CD4-positive, alpha-beta T cell treated with Interleukin-15 for 4 hours (primary cell): Measurements from ENCODE around the gene FOXD4L1.
"Not testable (repeated sequence)": the region's sequence is repeated elsewhere in the genome, so short reads cannot be mapped to it uniquely, and the experiment has no call there.

Experiments
- DNase-seq: peaks from one replicate; pipeline ENCODE4 v3.0.0-alpha.2; 2020; ENCODE audit warnings: low spot score

Gene FOXD4L1

DNA sequence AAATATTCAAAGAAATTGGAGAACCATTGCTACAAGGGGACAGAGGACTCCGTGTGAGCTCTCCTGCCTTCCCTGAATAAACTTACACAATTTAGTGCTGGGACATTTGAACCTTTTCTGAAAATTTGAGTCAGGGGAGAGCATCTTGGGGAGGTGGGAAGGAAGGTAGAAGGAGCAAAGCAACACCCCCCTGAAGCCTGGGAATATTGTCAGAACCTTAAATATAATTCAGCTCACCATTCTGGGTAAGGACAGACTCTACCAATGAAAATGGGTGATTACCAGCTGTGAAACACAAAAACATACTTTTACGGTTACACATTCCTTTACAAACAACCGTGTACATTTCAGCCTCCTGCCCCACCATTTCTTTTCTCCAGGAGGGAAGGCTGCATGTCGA, at the start of gene FOXD4L1:
FOXD4L1 (plus strand) TSS at position 301 of the 400 bp plus-strand sequence. CDS start 592 bp downstream, outside the sequence.
- not testable (repeated sequence) for DNase-seq

DNA sequence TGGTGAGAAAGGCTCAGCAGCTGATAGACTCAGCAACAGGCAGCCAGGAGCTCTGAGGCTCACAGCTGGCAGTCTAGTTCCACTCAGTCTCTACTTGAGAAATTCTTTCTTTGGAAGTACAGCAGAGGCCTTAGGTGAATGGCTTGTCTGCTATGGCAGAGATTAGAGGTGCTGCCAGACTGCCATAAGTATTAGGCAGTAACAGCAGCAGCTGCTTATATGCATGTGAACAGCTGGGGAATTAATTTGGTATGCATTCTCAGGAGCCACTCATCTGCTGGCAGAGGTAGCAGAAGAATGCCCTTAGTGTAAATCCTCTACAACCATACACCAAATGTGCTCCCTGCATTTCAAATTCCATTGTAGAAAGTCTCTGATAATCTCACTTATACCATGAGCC, 32.7 kb upstream of the FOXD4L1 start:
- DNase-seq: not testable (repeated sequence)

DNA sequence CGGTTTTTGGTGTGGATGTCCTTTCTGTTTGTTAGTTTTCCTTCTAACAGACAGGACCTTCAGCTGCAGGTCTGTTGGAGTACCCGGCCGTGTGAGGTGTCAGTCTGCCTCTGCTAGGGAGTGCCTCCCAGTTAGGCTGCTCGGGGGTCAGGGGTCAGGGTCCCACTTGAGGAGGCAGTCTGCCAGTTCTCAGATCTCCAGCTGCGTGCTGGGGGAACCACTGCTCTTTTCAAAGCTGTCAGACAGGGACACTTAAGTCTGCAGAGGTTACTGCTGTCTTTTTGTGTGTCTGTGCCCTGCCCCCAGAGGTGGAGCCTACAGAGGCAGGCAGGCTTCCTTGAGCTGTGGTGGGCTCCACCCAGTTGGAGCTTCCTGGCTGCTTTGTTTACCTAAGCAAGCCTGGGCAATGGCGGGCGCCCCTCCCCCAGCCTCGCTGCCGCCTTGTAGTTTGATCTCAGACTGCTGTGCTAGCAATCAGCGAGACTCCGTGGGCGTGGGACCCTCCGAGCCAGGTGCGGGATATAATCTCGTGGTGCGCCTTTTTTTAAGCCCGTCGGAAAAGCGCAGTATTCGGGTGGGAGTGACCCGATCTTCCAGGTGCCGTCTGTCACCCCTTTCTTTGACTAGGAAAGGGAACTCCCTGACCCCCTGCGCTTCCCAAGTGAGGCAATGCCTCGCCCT, 21.6 kb upstream of the FOXD4L1 start:
- DNase-seq: not testable (repeated sequence)

DNA sequence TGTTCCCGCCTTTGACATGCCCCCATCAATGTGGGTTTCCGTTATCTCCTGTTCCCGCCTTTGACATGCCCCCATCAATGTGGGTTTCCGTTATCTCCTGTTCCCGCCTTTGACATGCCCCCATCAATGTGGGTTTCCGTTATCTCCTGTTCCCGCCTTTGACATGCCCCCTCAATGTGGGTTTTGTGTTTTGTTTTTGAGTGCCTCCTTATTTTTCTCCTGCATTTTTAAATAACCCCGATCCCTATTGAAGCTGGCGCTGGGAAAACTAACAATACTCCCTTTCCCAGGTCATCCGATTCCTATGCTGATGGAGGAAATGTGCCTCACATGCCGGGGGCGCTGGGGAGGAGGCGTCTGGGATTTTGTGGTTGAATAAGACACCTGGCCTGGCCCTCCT, 1.9 kb upstream of the FOXD4L1 start:
- DNase-seq: not testable (repeated sequence)

DNA sequence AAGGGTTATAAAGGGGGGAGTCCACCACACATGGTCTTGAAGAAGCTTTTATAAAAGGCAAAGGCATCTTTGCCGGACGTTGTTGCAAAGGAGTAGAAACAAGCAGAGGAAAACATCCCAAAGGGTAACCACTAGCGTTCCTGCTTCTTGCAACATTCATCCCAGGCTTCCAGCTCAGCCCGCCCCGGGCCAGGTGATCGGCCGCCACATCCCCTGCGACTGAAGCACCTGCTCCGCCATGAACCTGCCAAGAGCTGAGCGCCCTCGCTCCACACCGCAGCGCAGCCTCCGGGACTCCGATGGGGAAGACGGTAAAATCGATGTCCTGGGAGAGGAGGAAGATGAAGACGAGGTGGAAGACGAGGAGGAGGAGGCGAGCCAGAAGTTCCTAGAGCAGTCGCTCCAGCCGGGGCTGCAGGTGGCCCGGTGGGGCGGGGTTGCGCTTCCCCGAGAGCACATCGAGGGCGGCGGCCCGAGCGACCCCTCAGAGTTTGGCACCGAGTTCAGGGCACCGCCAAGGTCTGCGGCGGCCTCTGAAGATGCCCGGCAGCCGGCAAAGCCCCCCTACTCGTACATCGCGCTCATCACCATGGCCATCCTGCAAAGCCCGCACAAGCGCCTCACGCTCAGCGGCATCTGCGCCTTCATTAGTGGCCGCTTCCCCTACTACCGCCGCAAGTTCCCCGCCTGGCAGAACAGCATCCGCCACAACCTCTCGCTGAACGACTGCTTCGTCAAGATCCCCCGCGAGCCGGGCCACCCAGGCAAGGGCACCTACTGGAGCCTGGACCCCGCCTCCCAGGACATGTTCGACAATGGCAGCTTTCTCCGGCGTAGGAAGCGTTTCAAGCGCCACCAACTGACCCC, 787 bp downstream of the FOXD4L1 start:
- not testable (repeated sequence) for DNase-seq

DNA sequence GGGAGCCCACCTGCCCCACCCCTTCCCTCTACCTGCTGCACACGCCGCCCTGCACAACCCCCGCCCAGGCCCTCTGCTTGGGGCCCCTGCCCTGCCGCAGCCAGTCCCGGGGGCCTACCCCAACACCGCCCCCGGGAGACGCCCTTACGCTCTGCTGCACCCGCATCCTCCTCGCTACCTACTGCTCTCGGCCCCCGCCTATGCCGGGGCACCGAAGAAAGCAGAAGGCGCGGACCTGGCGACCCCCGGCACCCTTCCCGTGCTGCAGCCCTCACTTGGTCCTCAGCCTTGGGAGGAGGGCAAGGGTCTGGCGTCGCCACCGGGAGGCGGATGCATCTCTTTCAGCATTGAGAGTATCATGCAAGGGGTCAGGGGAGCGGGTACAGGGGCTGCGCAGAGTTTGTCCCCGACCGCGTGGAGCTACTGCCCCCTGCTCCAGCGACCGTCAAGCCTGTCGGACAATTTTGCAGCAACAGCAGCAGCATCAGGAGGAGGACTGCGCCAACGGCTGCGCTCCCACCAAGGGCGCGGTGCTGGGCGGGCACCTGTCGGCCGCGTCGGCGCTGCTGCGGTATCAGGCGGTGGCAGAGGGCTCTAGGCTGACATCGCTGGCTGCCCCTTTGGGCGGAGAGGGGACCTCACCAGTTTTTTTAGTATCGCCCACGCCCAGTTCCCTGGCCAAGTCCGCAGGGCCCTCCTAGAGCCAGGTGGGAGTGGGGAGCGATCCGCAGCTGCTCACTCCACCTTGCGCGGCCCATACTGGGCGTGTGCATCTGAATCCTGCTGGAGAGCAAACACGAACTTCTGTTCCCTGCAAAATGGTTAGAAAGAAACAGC, 1.6 kb downstream of the FOXD4L1 start:
- DNase-seq: not testable (repeated sequence)

DNA sequence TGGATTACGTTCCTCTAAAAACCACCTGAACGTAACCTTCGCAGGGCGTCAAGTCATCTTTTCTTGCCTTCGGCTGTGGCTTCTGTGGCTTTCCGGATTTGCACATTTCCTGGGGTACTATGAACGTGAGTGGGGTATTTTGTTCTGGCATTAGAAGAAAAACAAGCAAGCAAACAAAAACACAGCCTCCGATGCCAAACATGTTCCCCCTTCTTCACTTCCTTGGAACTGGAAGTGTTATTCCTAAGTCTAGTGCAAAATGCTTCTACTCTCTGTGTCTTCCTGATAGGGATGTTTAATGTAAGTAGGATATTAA, 2.2 kb downstream of the FOXD4L1 start:
- DNase-seq: not testable (repeated sequence)

DNA sequence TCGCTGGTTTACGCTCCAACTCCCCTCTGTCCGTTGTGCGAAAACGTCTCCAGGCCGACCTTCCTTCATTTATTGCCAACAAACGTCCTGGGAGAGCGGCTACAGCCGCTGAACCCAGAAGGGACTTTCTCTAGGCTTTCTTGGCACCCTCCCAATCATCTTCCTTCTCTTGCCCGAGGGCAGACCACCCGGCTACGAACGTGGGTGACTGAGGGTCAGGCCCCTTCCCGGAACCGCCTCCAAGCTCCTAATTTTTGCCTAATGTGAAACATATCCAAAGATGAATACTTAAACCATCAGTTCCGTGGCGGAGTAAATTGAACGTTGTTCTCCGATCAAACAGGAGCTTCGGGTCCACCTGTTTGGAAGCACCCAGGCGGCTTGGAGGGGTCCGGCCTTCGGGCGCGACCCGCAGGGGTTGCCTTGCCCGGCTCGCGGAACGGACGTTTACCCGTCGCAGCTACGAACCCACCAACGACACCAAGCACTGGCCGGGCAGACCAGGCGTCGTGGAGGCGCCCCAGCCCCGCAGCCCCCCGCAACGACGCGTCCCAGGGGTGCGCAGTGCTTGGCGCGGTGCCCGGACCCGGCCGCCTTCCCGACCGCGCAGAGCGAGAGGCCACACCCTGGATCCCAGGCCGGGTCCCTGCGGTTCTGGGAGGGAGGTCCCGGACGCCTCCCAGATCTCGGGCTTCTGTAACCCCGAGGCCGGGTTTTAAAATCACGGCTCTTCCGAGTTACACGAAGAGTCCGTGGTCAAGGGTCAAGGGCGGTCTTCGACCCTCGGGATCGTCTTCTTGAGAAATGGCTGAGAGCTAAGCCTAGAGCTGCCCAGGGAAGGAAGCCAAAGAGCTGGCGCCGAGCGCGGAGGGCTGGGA, 4.0 kb downstream of the FOXD4L1 start:
- not testable (repeated sequence) for DNase-seq

DNA sequence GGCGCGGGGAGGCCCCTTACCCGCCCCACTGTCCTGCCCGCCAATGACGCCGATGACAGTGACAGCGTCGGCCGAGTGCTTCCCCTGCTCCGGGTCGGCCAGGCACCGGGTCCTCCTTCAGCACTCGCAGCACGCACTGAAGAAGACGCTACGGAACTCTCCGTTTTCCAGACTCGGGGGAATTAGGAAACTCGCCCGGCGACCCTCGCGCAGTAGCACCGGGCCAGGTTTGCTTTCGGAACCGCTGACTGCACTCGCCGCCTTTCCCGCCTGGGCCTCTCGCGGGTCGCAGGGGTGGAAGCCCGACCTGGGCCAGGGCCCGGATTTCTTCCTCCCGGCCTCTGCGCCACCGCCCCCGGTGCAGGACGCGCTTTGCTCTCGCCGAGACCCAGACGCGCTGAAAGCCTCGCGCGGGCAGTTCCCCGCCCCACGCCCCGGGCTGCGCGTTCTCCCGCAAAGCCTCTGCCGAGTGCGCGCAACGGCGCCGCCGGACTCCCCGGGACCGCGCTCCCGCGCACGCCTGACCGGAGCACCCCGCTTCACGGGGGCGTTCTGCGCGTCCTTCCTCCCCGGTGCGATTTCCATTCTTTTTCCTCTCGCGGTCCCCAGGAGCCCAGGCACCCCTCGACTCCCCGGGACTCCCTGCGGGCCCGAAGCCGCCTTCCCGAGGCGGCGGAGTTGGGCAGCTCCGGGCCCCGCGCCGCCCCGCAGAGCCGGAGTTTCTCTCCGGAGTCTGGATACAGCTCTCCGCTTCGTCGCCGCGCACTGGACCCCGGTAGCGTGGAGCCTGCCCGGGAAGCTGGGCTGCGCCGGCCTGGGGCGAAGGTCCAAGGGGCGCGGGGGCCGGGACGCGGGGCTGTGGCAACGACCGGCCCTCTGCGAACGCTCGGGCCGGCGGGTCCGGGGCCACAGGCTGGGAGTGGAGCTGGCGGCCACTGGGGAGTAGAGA, 4.9 kb downstream of the FOXD4L1 start:
- peak; percentile 18 for DNase-seq

DNA sequence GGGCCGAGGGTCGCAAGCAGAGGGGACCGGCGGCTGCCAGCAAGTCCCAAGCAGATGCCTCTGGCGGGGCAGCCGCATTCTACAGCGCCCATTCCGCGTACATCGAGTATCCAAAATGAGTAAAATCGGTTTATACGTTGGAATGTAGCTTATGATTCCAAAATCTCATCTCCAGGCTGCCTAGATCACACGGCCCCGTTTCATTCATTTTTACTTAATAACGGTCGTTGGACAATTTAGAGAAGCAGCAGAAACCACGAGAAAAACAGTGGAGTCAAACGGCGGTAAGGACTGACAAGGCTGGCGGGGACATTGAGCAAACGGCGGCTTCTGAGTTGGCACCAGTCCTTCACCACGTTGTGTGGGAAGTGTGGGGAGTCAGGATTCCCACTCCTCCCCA, 5.6 kb downstream of the FOXD4L1 start:
- not testable (repeated sequence) for DNase-seq

DNA sequence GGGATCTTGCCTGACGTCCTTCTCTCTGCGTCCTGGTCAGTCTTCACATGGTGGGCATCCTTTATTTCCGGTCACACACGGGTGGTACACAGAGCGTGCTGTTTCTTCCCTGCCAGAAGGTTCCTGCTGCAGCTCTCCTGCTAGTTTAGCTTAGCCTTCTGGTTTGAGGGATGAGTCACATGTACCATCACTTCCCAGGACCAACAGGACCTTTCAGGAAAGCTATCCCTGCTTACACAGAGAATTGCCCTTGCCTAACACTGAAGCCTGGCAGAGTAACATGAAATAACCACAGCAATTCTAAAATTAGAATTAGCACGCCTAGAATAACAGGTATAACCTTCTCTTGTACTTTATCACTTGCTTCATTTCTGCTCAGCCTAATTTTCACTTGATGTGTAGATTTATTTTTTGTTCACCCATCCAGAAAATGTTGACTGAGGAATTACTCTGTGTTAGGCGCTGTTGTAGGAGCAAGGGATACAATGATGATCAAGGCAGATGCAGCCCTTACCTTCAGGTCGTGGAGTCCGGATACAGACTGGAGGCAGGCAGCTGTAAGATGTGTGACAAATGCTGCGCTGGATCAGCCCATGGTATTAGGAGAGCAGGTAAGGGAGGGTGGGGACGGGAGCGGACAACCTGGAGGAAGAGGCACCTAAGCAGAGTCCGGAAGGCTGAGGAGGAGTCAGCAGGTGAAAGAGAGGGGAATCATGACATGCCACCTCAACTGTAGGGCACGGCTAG, 9.1 kb downstream of the FOXD4L1 start:
- DNase-seq: not testable (repeated sequence)

DNA sequence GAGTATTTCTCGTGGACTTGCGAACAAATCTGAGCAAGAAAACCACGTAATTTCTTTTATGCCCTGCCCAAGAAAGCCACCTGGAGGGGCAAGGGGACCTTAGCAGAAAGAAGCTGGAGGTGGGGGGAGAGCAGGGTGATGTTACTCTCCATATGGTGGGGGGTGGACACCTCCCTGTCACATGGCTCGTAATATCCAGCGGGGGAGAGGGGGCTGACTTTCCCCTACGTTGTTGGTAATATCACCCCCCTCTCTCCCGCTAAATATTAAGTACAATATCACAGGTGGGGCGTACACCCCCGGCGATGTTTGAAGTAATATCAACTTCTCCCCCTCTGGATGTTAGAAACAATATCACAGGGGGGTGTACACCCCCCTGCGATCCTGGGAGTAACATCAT, 9.7 kb downstream of the FOXD4L1 start:
- not testable (repeated sequence) for DNase-seq

DNA sequence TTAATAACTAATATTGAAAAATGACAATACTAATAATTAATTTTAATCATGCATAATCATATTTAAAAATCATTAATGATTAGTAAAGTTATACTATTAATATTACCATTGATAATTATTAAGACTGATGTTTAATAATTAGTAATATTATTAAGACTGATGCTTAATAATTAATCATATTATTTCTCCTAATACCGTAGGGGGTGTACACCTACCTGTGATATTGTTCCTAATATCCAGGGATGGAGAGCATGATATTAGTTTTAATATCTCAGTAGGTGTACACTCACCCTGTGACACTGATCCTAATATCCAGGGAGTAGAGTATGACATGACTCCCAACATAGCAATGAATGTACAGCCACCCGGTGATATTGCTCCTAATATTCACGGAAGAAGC, 12.4 kb downstream of the FOXD4L1 start:
- DNase-seq: not testable (repeated sequence)

DNA sequence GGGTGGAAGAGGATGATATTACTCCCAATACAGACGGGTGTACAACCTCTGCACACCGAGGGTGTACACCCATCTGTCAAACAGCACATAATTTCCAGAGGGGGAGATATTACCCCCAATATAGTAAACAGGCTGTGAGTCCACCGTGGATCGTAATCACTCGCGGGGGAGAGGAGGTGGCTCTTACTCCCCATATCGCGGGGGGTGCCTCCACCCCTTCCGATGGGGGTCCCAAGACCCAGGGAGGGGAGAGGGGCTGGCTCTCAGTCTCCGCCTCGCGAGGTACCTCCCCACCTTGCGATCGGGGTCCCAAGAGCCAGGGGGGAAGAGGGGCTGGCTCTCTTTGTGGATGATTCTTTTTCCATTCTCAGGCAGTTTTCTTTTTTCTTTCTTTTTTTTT, 13.4 kb downstream of the FOXD4L1 start:
- not testable (repeated sequence) for DNase-seq

DNA sequence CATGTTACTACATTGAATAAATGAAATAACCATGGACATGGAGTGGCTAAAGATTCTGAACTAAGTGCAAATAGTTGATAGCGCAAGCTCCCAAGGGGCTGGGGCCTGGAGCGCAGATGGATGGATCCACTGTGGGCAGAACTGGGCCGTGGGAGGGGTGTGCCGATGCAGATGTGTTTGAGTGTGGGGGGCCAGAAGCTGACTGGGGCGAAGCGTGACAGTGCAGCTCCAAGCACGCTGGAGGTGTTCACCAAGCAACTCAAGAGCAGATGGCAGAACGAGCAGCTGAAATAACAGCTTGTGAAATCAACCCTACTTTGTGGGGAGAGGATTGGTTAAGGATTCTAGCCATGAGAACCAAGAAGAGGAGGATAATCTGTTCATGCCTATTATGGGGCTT, 17.0 kb downstream of the FOXD4L1 start:
- DNase-seq: not testable (repeated sequence)

DNA sequence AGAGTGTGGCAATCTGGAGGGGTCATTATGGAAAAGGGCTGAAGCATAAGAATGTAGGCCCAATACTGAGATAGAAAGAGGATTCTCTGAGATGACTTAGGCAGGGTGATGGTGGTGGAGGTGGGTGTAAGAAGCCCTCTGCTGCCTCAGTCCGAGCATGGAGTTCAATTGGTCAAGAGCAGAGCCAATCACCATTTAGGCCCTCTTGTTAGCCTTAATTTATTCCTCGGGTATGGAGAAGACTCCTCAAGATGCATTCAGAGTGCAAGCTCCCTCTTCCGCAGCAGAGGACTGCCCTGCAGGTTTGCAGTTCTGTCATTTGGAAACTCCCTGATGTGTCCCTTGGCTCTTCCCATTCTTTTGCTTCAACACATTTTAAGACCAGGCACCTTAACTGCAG, 17.5 kb downstream of the FOXD4L1 start:
- not testable (repeated sequence) for DNase-seq

DNA sequence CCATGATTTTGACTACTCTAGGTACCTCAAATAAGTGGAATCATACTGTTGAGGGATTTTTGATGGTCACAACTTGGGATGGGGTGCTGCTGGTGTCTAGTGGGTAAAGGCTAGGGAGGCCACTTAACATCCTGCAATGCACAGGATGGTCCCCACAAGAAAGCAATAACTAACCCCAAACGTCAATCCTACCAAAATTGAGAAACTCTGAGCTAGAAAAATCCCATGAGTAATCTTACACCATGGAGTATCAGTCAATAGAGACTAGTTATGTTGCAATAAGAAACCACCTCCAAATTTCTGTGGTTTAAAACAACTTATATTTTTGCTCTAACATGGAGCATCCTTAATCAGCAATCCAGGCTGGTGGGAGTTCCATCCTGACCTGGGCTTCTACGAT, 18.6 kb downstream of the FOXD4L1 start:
- DNase-seq: not testable (repeated sequence)

DNA sequence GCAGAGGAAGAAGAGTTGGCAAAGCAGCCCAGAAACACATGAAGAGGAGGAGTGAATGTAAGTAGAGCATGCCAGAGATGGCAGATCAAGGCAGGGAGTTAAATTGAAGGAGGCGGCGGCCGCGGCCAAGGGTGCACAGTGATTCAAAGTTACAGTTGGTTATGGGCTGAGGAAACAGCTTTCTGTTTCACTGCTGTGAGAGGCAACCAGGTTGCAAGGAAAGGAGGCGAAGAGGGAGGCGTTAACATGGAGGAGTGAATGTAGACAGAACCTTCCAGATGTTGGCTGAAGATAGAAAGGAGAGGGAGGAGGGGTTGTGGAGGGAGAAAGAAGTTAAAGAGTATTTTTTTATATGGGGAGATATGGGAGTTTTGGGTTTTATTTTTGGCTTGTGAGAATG, 22.4 kb downstream of the FOXD4L1 start:
- DNase-seq: not testable (repeated sequence)

DNA sequence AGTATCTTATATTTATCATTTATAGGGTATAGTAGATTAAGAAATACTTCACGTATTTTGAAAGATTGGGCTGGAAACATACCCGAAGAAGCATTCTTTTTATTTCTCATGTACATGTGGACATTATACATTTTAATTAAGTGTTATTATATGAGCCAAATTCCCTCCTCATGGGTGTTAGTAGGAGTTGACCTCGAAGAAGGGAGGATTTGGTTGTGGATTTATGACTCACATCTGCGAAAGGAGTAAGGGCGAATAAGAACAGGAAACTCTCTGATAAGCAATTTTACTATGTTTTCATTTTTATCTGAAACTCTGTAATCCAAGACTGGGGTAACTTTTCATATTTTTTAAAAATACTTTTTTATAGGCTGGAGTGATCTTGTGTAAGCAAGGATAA, 23.0 kb downstream of the FOXD4L1 start:
- not testable (repeated sequence) for DNase-seq
